ENCODE measurements around the gene PCLO. TPM values are rescaled to one million over a fixed set of nuclear protein-coding genes. Genes with fewer than 3 reads are reported as not detected.
"Not testable (repeated sequence)": the region's sequence is repeated elsewhere in the genome, so short reads cannot be mapped to it uniquely, and the experiment has no call there.

The PCLO gene
- total RNA-seq, 2 donors from 2014 or later, result 2.9 to 6.3 TPM

DNA sequence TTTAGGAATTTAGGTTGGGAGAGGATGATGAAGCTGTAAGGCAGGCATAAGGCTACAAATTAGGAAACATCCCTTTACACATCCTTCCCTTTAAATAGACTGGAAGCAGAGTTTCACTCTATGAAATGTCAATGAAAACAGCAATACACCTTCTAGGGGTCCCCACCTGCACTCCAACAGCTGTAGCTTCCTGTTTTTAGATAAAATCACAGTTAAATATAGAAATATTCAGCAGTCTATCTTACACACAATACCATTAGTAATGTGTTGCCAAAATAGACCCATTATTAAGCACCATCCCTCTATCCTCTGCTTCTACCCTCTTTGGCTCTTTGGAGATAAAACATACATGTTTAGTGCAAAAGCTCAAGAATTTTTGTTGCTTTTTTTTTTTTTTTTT, 237.4 kb downstream of the PCLO start:
- Histone ChIP-seq H3K27me3 (no peaks in the 10 kb centered on the region), H3K27ac (no peak overlapping the region), H3K4me1 (no peaks in the 10 kb centered on the region), H3K9me3 (no peaks in the 10 kb centered on the region), H3K4me3 (no peak overlapping the region), H3K36me3 (no peaks in the 10 kb centered on the region)
- TF ChIP-seq, protein P1, sequence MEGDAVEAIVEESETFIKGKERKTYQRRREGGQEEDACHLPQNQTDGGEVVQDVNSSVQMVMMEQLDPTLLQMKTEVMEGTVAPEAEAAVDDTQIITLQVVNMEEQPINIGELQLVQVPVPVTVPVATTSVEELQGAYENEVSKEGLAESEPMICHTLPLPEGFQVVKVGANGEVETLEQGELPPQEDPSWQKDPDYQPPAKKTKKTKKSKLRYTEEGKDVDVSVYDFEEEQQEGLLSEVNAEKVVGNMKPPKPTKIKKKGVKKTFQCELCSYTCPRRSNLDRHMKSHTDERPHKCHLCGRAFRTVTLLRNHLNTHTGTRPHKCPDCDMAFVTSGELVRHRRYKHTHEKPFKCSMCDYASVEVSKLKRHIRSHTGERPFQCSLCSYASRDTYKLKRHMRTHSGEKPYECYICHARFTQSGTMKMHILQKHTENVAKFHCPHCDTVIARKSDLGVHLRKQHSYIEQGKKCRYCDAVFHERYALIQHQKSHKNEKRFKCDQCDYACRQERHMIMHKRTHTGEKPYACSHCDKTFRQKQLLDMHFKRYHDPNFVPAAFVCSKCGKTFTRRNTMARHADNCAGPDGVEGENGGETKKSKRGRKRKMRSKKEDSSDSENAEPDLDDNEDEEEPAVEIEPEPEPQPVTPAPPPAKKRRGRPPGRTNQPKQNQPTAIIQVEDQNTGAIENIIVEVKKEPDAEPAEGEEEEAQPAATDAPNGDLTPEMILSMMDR (IDR thresholded peaks at IDR 0.05), result no peak
- DNase-seq (ENCODE audit: low spot score), result no peak

DNA sequence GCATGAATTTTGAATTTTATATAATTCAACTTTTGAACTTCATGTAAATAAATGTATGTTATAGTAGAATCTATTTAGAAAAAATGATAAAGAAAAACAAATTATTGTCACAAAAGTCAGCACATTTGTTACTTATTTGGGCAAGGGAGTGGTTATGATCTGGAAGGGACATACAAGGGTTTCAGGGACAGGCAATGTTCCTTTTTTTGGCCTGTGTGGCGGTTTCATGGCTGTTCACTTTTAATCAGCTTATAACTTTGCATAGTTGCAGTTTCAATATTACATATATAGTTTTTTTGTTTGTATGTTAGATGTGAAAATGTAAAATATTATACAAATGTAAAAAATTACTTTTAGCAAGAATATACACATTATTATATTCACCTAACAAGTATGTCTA, 256.2 kb downstream of the PCLO start:
- H3K27ac ChIP-seq, result no peak overlapping the region
- H3K4me1 ChIP-seq, result no peaks in the 10 kb centered on the region
- TF ChIP-seq, protein P1 (IDR thresholded peaks at IDR 0.05), result no peak
- no peak for DNase-seq (ENCODE audit: low spot score)
- H3K4me3 ChIP-seq, result no peak overlapping the region
- no peaks in the 10 kb centered on the region for H3K36me3 ChIP-seq
- no peaks in the 10 kb centered on the region for H3K9me3 ChIP-seq
- H3K27me3 ChIP-seq, result no peaks in the 10 kb centered on the region

DNA sequence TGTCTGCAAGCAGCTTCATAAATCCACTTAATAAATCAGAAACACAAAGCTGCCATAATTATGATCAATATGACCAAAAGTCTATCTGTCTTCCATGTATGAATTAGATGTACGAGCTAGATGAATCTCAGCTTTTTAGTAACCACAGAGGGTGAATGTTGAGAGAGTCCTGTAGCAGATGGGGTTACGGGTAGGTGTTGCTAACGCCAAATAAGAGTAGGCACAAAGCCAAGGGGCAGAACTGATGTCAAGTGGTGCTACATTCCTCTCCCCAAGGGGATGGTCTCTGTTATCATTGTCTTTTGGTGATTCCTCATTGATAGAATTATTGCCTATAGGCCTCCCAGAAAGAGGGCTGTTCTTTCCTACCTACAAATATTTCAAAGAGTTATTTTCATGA, 257.8 kb downstream of the PCLO start:
- Histone ChIP-seq H3K27me3 (no peaks in the 10 kb centered on the region), H3K9me3 (no peaks in the 10 kb centered on the region), H3K4me3 (no peak overlapping the region), H3K27ac (no peak overlapping the region), H3K4me1 (no peaks in the 10 kb centered on the region), H3K36me3 (no peaks in the 10 kb centered on the region)
- TF ChIP-seq, protein P1 (IDR thresholded peaks at IDR 0.05), result no peak
- DNase-seq (ENCODE audit: low spot score), result no peak

DNA sequence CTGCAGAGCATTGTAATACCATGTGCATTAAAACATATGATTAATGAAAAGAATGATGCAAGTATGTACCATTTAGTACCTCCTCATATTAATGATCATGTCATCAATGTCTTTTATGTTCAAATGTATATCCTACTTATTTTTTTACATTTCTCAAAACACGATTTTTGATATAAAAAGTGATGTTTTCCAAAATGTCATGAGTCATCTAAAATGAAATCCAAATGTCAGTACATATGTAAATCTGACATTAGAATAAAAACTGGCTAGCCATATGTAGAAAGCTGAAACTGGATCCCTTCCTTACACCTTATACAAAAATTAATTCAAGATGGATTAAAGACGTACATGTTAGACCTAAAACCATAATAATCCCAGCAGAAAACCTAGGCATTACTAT, 261.6 kb downstream of the PCLO start:
- DNase-seq (ENCODE audit: low spot score); H3K27ac ChIP-seq; H3K4me3 ChIP-seq; H3K9me3 ChIP-seq; H3K36me3 ChIP-seq; H3K4me1 ChIP-seq; H3K27me3 ChIP-seq: not testable (repeated sequence)

DNA sequence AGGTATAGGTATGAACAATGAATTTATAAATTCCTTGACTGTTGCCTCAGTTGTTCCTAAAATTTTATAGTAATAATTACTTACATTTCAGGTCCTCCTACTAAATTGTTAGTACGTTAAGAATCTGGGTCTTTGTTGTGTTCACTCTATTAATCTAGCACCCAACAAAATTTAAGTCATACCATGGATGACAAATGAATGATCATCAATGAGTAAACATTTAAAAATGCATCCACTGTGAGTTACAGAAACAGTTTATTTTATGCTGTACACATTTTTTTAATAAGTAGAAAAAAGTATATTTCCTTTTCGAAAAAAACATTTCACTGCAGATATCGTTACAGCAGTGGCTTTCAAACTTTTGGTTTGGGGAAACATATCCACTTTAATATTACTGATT, 265.2 kb downstream of the PCLO start:
- Histone ChIP-seq H3K36me3 (no peaks in the 10 kb centered on the region), H3K4me3 (no peak overlapping the region), H3K4me1 (no peaks in the 10 kb centered on the region), H3K27me3 (no peaks in the 10 kb centered on the region), H3K9me3 (no peaks in the 10 kb centered on the region), H3K27ac (no peak overlapping the region)
- TF ChIP-seq, protein P1 (IDR thresholded peaks at IDR 0.05), result no peak
- no peak for DNase-seq (ENCODE audit: low spot score)

DNA sequence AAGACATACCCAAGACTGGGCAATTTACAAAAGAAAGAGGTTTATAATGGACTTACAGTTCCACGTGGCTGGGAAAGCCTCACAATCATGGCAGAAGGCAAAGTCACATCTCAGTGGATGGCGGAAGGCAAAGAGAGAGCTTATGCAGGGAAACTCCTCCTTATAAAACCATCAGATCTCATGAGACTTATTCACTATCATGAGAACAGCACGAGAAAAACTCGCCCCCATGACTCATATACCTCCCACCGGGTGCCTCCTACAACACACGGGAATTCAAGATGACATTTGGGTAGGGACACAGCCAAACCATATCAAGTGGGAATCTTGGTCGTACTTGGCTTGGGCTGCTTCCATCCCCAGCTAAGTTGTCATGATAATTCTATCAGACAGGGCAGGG, 268.3 kb downstream of the PCLO start:
- H3K9me3 ChIP-seq; H3K27me3 ChIP-seq; H3K4me1 ChIP-seq; H3K4me3 ChIP-seq; H3K36me3 ChIP-seq; DNase-seq (ENCODE audit: low spot score); H3K27ac ChIP-seq: not testable (repeated sequence)

DNA sequence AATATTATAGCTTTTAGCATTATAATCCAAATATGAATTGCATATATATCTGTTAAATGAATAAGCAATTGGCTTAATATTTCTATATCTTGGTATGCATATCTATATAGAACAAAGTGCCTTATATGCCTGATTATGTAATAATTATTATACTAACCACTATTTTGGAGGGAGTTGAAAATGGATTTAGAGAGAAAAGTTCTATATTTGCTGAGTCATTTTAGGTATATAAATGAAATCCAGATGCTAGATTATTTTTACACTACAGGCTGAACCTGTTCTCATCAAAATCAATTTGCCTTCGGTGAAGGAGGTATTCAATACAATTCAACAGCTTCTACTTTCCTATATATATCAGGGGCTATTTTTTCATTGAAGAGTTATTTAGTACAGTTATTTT, 276.4 kb downstream of the PCLO start:
- DNase-seq (ENCODE audit: low spot score), result no peak
- Histone ChIP-seq H3K9me3 (no peaks in the 10 kb centered on the region), H3K27me3 (no peaks in the 10 kb centered on the region), H3K36me3 (no peaks in the 10 kb centered on the region), H3K27ac (no peak overlapping the region), H3K4me1 (no peaks in the 10 kb centered on the region), H3K4me3 (no peak overlapping the region)
- TF ChIP-seq, protein P1 (IDR thresholded peaks at IDR 0.05), result no peak
